SJSA1 (cell line): ENCODE measurements around the gene ASF1A. TPM values are rescaled to one million over a fixed set of nuclear protein-coding genes. Genes with fewer than 3 reads are reported as not detected.
A peak's percentile ranks its signal among the peaks of the same experiment; 100 is the strongest.
"Not testable (repeated sequence)": the region's sequence is repeated elsewhere in the genome, so short reads cannot be mapped to it uniquely, and the experiment has no call there.

Experiments
- DNase-seq, 2 experiments: peaks; one replicate each; pipeline ENCODE4 v3.0.0-alpha.2; 2015 to 2020; ENCODE audit warnings: low spot score in 2 of 2, low read depth in 1 of 2
- H3K27ac ChIP-seq: fragments of 250-450 bp; sonication (Bioruptor Pico); 2 replicates; pipeline ENCODE4 v1.5.1; 2020; ENCODE audit warnings: mild to moderate bottlenecking, moderate library complexity
- H3K27me3 ChIP-seq: fragments of 250-450 bp; sonication (Bioruptor Pico); replicated peaks from 2 replicates; pipeline ENCODE4 v1.5.1; 2020; ENCODE audit warnings: mild to moderate bottlenecking, moderate library complexity
- H3K36me3 ChIP-seq: fragments of 250-450 bp; sonication (Bioruptor Pico); 2 replicates; pipeline ENCODE4 v1.5.1; 2020; ENCODE audit warnings: mild to moderate bottlenecking
- H3K4me1 ChIP-seq: fragments of 250-450 bp; sonication (Bioruptor Pico); replicated peaks from 2 replicates; pipeline ENCODE4 v1.6.1; 2021; ENCODE audit warnings: mild to moderate bottlenecking
- H3K4me3 ChIP-seq: fragments of 250-450 bp; sonication (Bioruptor Pico); 2 replicates; pipeline ENCODE4 v1.5.1; 2020; ENCODE audit warnings: mild to moderate bottlenecking
- H3K9me3 ChIP-seq: fragments of 250-450 bp; sonication (Bioruptor Pico); replicated peaks from 2 replicates; pipeline ENCODE4 v1.5.1; 2020; ENCODE audit warnings: mild to moderate bottlenecking
- total RNA-seq: library from RNA; depleted of rRNA; stranded (reverse); fragments of >200 nt; shearing (Covaris generic); gene quantifications from 2 replicates; pipeline ENCODE4 v1.2.3, GENCODE V29; 2014; rRNA removed

The ASF1A gene
- 38.4 and 51.9 TPM in 2 replicates for total RNA-seq

GRCh38 chr6:118893807-118894424, at the start of gene ASF1A:
Gene ASF1A (plus strand): TSS chr6:118894152. CDS start chr6:118894414, 262 bp downstream.
- Histone ChIP-seq H3K27ac (peak within 1 kb of the TSS; percentile 93), H3K4me3 (peak within 1 kb of the TSS; percentile 94), H3K9me3 (0 out of 2 replicates have a peak, but pooled peaks cover 4% of the 10 kb centered on the region), H3K4me1 (peaks cover 20% of the 10 kb centered on the region), H3K36me3 (peaks cover 23% of the 10 kb centered on the region), H3K27me3 (no peaks in the 10 kb centered on the region)
- peak; percentile 96 to 98 for DNase-seq

- DNase-seq = no peak
- no peaks in the 10 kb centered on the region for H3K36me3 ChIP-seq
- no peaks in the 10 kb centered on the region for H3K4me1 ChIP-seq
- no peak overlapping the region for H3K27ac ChIP-seq
- H3K4me3 ChIP-seq = no peak overlapping the region
- 0 out of 2 replicates have a peak, but pooled peaks cover 2% of the 10 kb centered on the region for H3K9me3 ChIP-seq
- H3K27me3 ChIP-seq = no peaks in the 10 kb centered on the region
Measured at GRCh38 chr6:118844915-118845314, 49.0 kb upstream of the ASF1A start.

GRCh38 chr6:118853408-118853807, 40.5 kb upstream of the ASF1A start:
- H3K27me3 ChIP-seq = no peaks in the 10 kb centered on the region

GRCh38 chr6:118856301-118856700, 37.7 kb upstream of the ASF1A start:
- Histone ChIP-seq H3K27ac (no peak overlapping the region), H3K9me3 (no peaks in the 10 kb centered on the region), H3K27me3 (no peaks in the 10 kb centered on the region), H3K4me3 (no peak overlapping the region), H3K4me1 (no peaks in the 10 kb centered on the region), H3K36me3 (no peaks in the 10 kb centered on the region)
- no peak for DNase-seq

More at GRCh38 chr6:118853408-118853807, 40.5 kb upstream of the ASF1A start:
- no peak for DNase-seq
- no peaks in the 10 kb centered on the region for H3K36me3 ChIP-seq
- H3K9me3 ChIP-seq = no peaks in the 10 kb centered on the region
- H3K4me1 ChIP-seq = no peaks in the 10 kb centered on the region
- H3K4me3 ChIP-seq = no peak overlapping the region
- no peak overlapping the region for H3K27ac ChIP-seq

- H3K36me3 ChIP-seq = no peaks in the 10 kb centered on the region
- no peaks in the 10 kb centered on the region for H3K27me3 ChIP-seq
- H3K4me1 ChIP-seq = no peaks in the 10 kb centered on the region
- H3K9me3 ChIP-seq = no peaks in the 10 kb centered on the region
- DNase-seq = no peak
- no peak overlapping the region for H3K4me3 ChIP-seq
- no peak overlapping the region for H3K27ac ChIP-seq
Measured at GRCh38 chr6:118859517-118860064, 34.4 kb upstream of the ASF1A start.

- Histone ChIP-seq H3K27me3 (no peaks in the 10 kb centered on the region), H3K36me3 (no peaks in the 10 kb centered on the region), H3K4me3 (no peak overlapping the region), H3K9me3 (no peaks in the 10 kb centered on the region), H3K4me1 (no peaks in the 10 kb centered on the region), H3K27ac (no peak overlapping the region)
- no peak for DNase-seq
Measured at GRCh38 chr6:118860363-118860762, 33.6 kb upstream of the ASF1A start.

- H3K27me3 ChIP-seq = no peaks in the 10 kb centered on the region
- no peaks in the 10 kb centered on the region for H3K4me1 ChIP-seq
- DNase-seq = no peak
- H3K9me3 ChIP-seq = no peaks in the 10 kb centered on the region
- no peaks in the 10 kb centered on the region for H3K36me3 ChIP-seq
- H3K4me3 ChIP-seq = no peak overlapping the region
- no peak overlapping the region for H3K27ac ChIP-seq
Measured at GRCh38 chr6:118860880-118861279, 33.1 kb upstream of the ASF1A start.

GRCh38 chr6:118862443-118862842, 31.5 kb upstream of the ASF1A start:
- no peak for DNase-seq
- Histone ChIP-seq H3K9me3 (no peaks in the 10 kb centered on the region), H3K27ac (no peak overlapping the region), H3K27me3 (no peaks in the 10 kb centered on the region), H3K36me3 (no peaks in the 10 kb centered on the region), H3K4me3 (no peak overlapping the region), H3K4me1 (peaks cover 5% of the 10 kb centered on the region)

GRCh38 chr6:118864341-118865099, 29.4 kb upstream of the ASF1A start:
- Histone ChIP-seq H3K9me3 (no peaks in the 10 kb centered on the region), H3K4me1 (peaks cover 10% of the 10 kb centered on the region), H3K36me3 (no peaks in the 10 kb centered on the region), H3K4me3 (no peak overlapping the region), H3K27ac (no peak overlapping the region), H3K27me3 (no peaks in the 10 kb centered on the region)
- no peak for DNase-seq

GRCh38 chr6:118865100-118865391, 28.9 kb upstream of the ASF1A start:
- DNase-seq = no peak
- Histone ChIP-seq H3K27me3 (no peaks in the 10 kb centered on the region), H3K36me3 (no peaks in the 10 kb centered on the region), H3K4me3 (no peak overlapping the region), H3K9me3 (no peaks in the 10 kb centered on the region), H3K4me1 (peaks cover 15% of the 10 kb centered on the region), H3K27ac (no peak overlapping the region)

- Histone ChIP-seq H3K4me3 (no peak overlapping the region), H3K27me3 (no peaks in the 10 kb centered on the region), H3K9me3 (no peaks in the 10 kb centered on the region), H3K36me3 (no peaks in the 10 kb centered on the region), H3K27ac (peak overlapping the region; percentile 32; the same call in 1 of the 2 replicates), H3K4me1 (peaks cover 20% of the 10 kb centered on the region)
- peak in 1 of 2 experiments; percentile 9 for DNase-seq
Measured at GRCh38 chr6:118867181-118867580, 26.8 kb upstream of the ASF1A start.

GRCh38 chr6:118868901-118869300, 25.1 kb upstream of the ASF1A start:
- Histone ChIP-seq H3K4me1 (peaks cover 20% of the 10 kb centered on the region), H3K27ac (0 out of 2 replicates have a peak overlapping the region, but pooled peaks have one; percentile 13)
- not testable (repeated sequence) for DNase-seq, H3K36me3 ChIP-seq, H3K27me3 ChIP-seq, H3K9me3 ChIP-seq, H3K4me3 ChIP-seq

GRCh38 chr6:118869350-118869749, 24.6 kb upstream of the ASF1A start:
- H3K9me3 ChIP-seq = no peaks in the 10 kb centered on the region
- H3K4me1 ChIP-seq = peaks cover 20% of the 10 kb centered on the region
- peak in 1 of 2 experiments; percentile 65 for DNase-seq
- no peaks in the 10 kb centered on the region for H3K27me3 ChIP-seq
- no peaks in the 10 kb centered on the region for H3K36me3 ChIP-seq
- 0 out of 2 replicates have a peak overlapping the region, but pooled peaks have one; percentile 13 for H3K27ac ChIP-seq
- no peak overlapping the region for H3K4me3 ChIP-seq
